ENCODE data around the gene ARHGAP1.
"Not testable (repeated sequence)": the region's sequence is repeated elsewhere in the genome, so short reads cannot be mapped to it uniquely, and the experiment has no call there.

Gene ARHGAP1

DNA sequence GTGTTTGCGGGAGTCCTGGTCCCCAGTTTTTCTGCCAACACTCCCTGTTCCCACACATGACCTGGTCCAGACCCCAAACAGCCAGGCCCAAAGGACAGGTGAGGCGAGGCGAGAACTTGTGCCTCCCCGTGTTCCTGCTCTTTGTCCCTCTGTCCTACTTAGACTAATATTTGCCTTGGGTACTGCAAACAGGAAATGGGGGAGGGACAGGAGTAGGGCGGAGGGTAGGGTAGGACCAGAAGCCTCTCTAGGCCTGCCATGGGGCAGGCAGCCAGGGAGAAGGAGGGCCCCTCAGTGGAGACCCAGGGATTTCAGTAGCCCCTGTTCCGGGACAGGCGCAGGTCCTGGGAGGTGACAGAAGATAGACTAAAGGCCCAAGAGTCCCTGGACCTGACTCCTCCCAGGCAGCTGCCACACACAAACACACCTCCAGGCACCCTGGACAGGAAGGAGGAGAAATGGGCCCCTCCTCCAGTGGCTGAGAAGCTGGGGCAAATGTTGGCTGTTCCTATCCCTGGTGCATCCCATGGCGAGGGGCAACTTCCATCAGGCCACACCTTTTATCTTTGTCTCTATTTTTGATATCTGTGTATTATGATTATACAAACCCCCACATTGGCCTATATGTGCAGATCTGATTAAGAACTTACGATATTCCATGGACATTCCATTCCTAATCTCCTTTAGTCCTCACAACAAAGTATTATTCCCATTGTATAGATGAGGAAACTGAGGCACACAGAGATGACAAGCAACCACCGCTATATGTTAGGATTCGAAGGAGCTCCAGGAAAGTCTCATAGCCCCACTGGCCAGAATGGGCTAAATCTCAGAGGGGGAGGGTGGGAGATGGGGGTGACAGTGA, 18.0 kb upstream of the ARHGAP1 start:
- TF ChIP-seq, protein P1, sequence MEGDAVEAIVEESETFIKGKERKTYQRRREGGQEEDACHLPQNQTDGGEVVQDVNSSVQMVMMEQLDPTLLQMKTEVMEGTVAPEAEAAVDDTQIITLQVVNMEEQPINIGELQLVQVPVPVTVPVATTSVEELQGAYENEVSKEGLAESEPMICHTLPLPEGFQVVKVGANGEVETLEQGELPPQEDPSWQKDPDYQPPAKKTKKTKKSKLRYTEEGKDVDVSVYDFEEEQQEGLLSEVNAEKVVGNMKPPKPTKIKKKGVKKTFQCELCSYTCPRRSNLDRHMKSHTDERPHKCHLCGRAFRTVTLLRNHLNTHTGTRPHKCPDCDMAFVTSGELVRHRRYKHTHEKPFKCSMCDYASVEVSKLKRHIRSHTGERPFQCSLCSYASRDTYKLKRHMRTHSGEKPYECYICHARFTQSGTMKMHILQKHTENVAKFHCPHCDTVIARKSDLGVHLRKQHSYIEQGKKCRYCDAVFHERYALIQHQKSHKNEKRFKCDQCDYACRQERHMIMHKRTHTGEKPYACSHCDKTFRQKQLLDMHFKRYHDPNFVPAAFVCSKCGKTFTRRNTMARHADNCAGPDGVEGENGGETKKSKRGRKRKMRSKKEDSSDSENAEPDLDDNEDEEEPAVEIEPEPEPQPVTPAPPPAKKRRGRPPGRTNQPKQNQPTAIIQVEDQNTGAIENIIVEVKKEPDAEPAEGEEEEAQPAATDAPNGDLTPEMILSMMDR (IDR thresholded peaks at IDR 0.05; ENCODE audit: control insufficient read depth, extremely low read depth, insufficient read depth): no peak
- peak; percentile 51 for DNase-seq (ENCODE audit: low read depth)
- H3K4me3 ChIP-seq (ENCODE audit: low read depth, low read length): no peak overlapping the region

DNA sequence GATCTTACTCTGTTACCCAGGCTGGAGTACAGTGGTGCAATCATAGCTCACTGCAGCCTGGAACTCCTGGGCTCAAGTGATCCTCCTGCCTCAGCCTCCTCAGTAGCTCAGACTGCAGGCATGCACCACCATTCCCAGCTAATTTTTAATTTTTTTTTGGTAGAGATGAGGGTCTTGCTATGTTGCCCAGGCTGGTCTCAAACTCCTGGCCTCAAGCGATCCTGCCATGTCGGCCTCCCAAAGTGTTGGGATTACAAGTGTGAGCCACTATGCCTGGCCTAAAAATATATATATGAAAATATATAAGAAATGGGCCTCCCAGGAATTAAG, 17.4 kb upstream of the ARHGAP1 start:
- not testable (repeated sequence) for DNase-seq (ENCODE audit: low read depth); H3K4me3 ChIP-seq (ENCODE audit: low read depth, low read length)

DNA sequence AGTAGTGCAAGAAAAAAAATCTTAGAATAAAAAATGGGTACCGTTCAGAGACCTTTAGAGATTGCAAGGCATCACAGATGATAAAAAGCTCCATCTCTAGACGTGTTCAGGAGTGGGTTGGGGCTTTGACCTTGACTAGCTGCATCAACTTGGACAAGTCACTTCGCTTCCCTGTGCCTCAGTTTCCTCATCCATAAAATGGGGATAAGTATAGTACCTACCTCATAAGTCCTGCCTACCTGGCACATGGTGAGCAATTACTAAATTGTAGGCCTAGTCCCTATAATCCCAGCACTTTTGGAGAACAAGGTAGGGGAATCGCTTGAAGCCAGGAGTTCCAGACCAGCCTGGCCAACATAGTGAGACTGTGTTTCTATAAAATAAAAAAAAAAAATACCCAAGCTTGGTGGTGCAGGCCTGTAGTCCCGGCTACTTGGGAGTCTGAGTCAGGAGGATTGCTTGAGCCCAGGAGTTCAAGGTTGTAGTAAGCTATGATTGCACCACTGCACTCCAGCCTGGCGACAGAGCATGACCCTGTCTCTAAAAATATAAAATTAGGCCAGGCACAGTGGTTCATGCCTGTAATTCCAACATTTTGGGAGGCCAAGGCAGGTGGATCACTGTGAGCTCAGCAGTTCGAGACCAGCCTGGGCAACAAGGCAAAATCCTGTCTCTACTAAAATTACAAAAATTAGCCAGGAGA, 12.6 kb upstream of the ARHGAP1 start:
- no peak for DNase-seq (ENCODE audit: low read depth)
- TF ChIP-seq, protein P1 (IDR thresholded peaks at IDR 0.05; ENCODE audit: control insufficient read depth, extremely low read depth, insufficient read depth): no peak
- H3K4me3 ChIP-seq (ENCODE audit: low read depth, low read length): no peak overlapping the region

DNA sequence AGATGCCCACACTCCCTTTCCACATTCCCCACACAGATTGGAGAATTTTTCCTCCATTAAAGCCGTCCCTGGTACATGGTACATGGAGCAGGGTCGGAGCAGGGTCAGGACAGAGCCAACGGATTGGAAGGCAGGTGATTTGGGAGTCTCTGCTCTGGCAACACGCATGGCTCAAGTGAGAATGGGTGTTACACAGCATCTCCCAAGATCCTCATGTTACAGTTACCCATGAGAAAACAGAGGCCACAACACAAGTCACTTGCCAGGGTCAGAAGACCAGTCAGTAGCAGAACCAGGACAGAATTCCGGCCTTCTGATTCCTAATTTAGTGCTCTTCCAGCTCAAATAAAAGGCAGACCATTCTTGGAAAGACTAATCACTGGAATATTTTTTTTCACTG, 10.9 kb upstream of the ARHGAP1 start:
- H3K4me3 ChIP-seq (ENCODE audit: low read depth, low read length): no peak overlapping the region
- no peak for DNase-seq (ENCODE audit: low read depth)
- TF ChIP-seq, protein P1 (IDR thresholded peaks at IDR 0.05; ENCODE audit: control insufficient read depth, extremely low read depth, insufficient read depth): no peak

DNA sequence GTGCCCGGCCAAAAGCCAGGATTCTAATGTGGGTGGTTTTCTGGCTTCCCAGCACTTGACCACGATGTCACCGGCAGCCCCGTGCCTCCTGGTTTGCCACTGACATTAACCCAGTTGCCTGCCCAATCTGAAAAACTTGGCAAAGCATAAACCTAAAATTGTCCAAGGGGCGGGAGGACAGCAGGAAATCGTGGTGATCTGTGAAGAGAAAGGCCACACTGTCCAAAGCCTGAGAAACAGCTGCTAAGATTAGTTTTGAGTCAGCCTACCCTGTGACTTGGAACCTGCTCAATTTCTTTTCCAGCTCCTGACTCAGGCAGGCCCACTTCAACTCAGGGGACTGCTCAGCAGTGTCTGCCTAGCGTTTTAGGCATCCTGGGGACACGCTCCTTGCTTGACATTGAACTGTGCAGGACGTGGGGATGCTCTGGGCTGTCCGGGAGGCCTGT, 10.4 kb upstream of the ARHGAP1 start:
- no peak for DNase-seq (ENCODE audit: low read depth)
- TF ChIP-seq, protein P1 (IDR thresholded peaks at IDR 0.05; ENCODE audit: control insufficient read depth, extremely low read depth, insufficient read depth): no peak
- H3K4me3 ChIP-seq (ENCODE audit: low read depth, low read length): no peak overlapping the region

DNA sequence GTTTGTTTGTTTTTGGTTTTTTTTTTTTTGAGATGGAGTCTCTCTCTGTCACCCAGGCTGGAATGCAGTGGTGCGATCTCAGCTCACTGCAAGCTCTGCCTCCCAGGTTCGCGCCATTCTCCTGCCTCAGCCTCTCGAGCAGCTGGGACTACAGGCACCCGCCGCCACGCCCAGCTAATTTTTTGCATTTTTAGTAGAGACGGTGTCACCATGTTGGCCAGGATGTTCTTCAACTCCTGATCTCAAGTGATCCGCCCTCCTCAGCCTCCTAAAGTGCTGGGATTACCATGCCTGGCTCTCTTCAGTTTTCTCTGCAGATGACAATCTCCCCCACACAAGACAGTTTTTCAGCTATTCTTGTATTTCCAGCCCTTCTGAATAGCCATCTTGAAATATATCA, 8.9 kb upstream of the ARHGAP1 start:
- not testable (repeated sequence) for H3K4me3 ChIP-seq (ENCODE audit: low read depth, low read length); DNase-seq (ENCODE audit: low read depth)

DNA sequence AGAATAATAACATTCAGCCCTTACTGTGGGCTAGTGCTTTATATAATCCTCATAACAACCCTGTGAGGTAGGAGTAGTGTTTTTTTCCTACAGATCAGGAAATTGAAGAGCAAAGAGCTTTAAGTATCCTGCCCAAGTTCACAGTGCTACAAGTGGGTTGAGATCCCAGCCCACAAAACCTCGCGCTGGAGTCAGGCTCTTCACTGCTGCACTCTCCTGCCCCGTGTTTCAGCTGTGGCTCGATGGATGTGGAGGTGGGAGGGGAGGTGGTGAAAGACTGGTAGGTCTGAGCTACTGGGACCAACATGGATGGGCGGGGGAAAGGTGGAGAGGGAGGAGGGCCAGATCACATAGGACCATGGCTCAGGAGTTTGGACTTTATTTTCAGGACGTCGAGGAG, 6.5 kb upstream of the ARHGAP1 start:
- H3K4me3 ChIP-seq (ENCODE audit: low read depth, low read length): no peak overlapping the region
- TF ChIP-seq, protein P1 (IDR thresholded peaks at IDR 0.05; ENCODE audit: control insufficient read depth, extremely low read depth, insufficient read depth): no peak
- no peak for DNase-seq (ENCODE audit: low read depth)

Measured in LNCaP clone FGC (cell line).